NCI-H1417 treated with DMSO at 0.1 percent for 48 hours (cell line): ENCODE data around the gene RIPOR2.
"Not testable (repeated sequence)": the region's sequence is repeated elsewhere in the genome, so short reads cannot be mapped to it uniquely, and the experiment has no call there.

Source experiments
- DNase-seq: peaks from one replicate; lab custom pipeline; 2025; lab: John Stamatoyannopoulos, UW

Gene RIPOR2

GRCh38 chr6:24957199-24957598 lies 21.4 kb upstream of the RIPOR2 start:
- DNase-seq: no peak

GRCh38 chr6:24953726-24954125 lies 18.0 kb upstream of the RIPOR2 start:
- DNase-seq: no peak

GRCh38 chr6:24951811-24952299 lies 16.1 kb upstream of the RIPOR2 start:
- no peak for DNase-seq

GRCh38 chr6:24950218-24950941 lies 14.6 kb upstream of the RIPOR2 start:
- no peak for DNase-seq

GRCh38 chr6:24949020-24949569 lies 13.3 kb upstream of the RIPOR2 start:
- no peak for DNase-seq

GRCh38 chr6:24948261-24948660 lies 12.5 kb upstream of the RIPOR2 start:
- not testable (repeated sequence) for DNase-seq

GRCh38 chr6:24947636-24948035 lies 11.9 kb upstream of the RIPOR2 start:
- DNase-seq: no peak

GRCh38 chr6:24945054-24945453 lies 9.3 kb upstream of the RIPOR2 start:
- DNase-seq: no peak

GRCh38 chr6:24943774-24944173 lies 8.0 kb upstream of the RIPOR2 start:
- no peak for DNase-seq

- DNase-seq: no peak
Measured at GRCh38 chr6:24940311-24940917, 4.7 kb upstream of the RIPOR2 start.

- DNase-seq: no peak
Measured at GRCh38 chr6:24936641-24937317, 1.0 kb upstream of the RIPOR2 start.

GRCh38 chr6:24933868-24934401 lies 1.8 kb downstream of the RIPOR2 start:
- DNase-seq: no peak

GRCh38 chr6:24933266-24933665 lies 2.5 kb downstream of the RIPOR2 start:
- DNase-seq: no peak

GRCh38 chr6:24932832-24933231 lies 2.9 kb downstream of the RIPOR2 start:
- no peak for DNase-seq

- DNase-seq: no peak
Measured at GRCh38 chr6:24931718-24932691, 3.8 kb downstream of the RIPOR2 start.

GRCh38 chr6:24931296-24931695 lies 4.5 kb downstream of the RIPOR2 start:
- no peak for DNase-seq

GRCh38 chr6:24930431-24930871 lies 5.3 kb downstream of the RIPOR2 start:
- DNase-seq: no peak

- no peak for DNase-seq
Measured at GRCh38 chr6:24929242-24929641, 6.5 kb downstream of the RIPOR2 start.

GRCh38 chr6:24927985-24928745 lies 7.6 kb downstream of the RIPOR2 start:
- no peak for DNase-seq

- no peak for DNase-seq
Measured at GRCh38 chr6:24927277-24927955, 8.3 kb downstream of the RIPOR2 start.
